ENCODE data around the gene GPR162.

DNA sequence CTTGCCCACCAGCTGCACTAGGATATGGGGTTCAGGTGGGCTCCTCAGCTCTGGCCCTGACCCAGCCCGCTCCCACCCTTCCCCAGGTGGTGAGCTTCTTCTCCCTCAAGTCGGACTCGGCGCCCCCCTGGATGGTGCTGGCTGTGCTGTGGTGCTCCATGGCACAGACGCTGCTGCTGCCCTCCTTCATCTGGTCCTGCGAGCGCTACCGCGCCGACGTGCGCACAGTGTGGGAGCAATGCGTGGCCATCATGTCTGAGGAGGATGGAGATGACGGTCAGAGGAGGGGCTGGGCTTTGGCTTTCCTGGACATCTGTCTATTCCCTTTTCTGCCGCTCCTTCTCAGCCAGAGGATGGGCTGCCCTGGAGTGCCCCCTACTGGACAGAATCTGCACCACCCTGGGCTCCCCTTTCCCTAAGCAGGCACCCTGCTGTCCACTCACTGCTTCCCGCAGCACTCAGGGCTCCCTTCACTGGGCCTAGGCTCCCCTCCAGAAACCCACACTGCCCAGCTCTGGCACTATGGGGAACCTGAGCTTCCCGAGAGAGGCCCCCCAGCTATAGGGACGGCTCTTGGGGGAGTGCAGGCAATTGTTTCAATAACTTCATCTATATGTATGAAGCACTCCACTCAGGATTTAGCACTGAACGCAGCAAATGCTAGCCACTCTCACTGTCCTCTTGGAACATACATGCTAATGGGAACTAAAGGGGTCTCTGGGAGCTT, 3.9 kb downstream of the GPR162 start:
- TF ChIP-seq TAF1 (IDR thresholded peaks at IDR 0.05; ENCODE audit: low read depth) (no peak), CTCF (IDR thresholded peaks at IDR 0.05; ENCODE audit: poor library complexity, severe bottlenecking) (peak; percentile 95), REST (IDR thresholded peaks at IDR 0.05; ENCODE audit: borderline replicate concordance) (no peak), POLR2AphosphoS5 (IDR thresholded peaks at IDR 0.05) (no peak), MXI1 (conservative IDR thresholded peaks at IDR 0.05; ENCODE audit: poor library complexity, severe bottlenecking) (peak; percentile 32)

Data from neural cell (in vitro differentiated cells).